HepG2 (cell line): ENCODE results near the gene SAMD4A. TPM values are rescaled to one million over a fixed set of nuclear protein-coding genes. Genes with fewer than 3 reads are reported as not detected.

ENCODE experiments used
- ATAC-seq: fragments of 200-7000 bp; cut with Tn5 transposase; 3 replicates; pipeline ENCODE4 v1.9.1; 2020; ENCODE audit warnings: mild to moderate bottlenecking, moderate library complexity
- BruUV-seq: library from RNA; stranded (reverse); fragments of 400-500 nt; replicated peaks from 2 replicates; lab custom pipeline; 2021; lab: Mats Ljungman, UMichigan
- CTCF ChIA-PET: fragments of 300-600 bp; formaldehyde crosslinking; extraction: SDS; loops from one replicate; lab custom pipeline; 2021; ENCODE audit warnings: low total read pairs, inconsistent platforms, low intra/inter-chr PET ratio; lab: Yijun Ruan, JAX
- POLR2A ChIA-PET: fragments of 350-600 bp; sonication (Branson Sonifier 250); formaldehyde crosslinking; loops from one replicate; lab custom pipeline; 2020; ENCODE audit warnings: antibody characterized with exemption, inconsistent platforms; lab: Yijun Ruan, JAX
- DNase-seq: peaks from one replicate; pipeline ENCODE4 v3.0.0-alpha.2; 2015; ENCODE audit warnings: low spot score
- FAIRE-seq: peaks from 3 replicates; lab custom pipeline; 2011; peaks lifted over from hg19 to GRCh38; lab: Jason Lieb, UNC
- H2AFZ ChIP-seq: one replicate; pipeline ENCODE4 v1.6.1; 2011; ENCODE audit warnings: low read length, inconsistent platforms
- H3K27ac ChIP-seq: fragments of 300-600 bp; 3 replicates; pipeline ENCODE4 v1.8.0; 2011; ENCODE audit warnings: mixed run types, mild to moderate bottlenecking, mixed read lengths, low read length, inconsistent platforms; ENCODE audit not compliant: insufficient read depth; ENCODE audit errors: extremely low read length
- H3K27me3 ChIP-seq, 2 experiments: fragments of 200-600 bp in 1 of 2; 2 replicates in 1 of 2; 3 replicates in 1 of 2; pipeline versions ENCODE4 v1.6.0 to v1.8.0; 2011; ENCODE audit warnings: low read length in 2 of 2, mild to moderate bottlenecking in 2 of 2, moderate library complexity in 2 of 2, inconsistent platforms in 1 of 2; ENCODE audit not compliant: insufficient read depth in 2 of 2, control insufficient read depth in 1 of 2
- H3K36me3 ChIP-seq, 2 experiments: fragments of 200-600 bp in 1 of 2; replicated peaks in 1 of 2; 2 replicates in 1 of 2; 3 replicates in 1 of 2; pipeline versions ENCODE4 v1.5.1 to v1.8.0; 2011; ENCODE audit warnings: low read length in 2 of 2, inconsistent platforms in 1 of 2; ENCODE audit not compliant: insufficient read depth in 2 of 2, control insufficient read depth in 1 of 2
- H3K4me1 ChIP-seq: 2 replicates; pipeline ENCODE4 v1.5.1; 2012; ENCODE audit warnings: low read length, inconsistent platforms; ENCODE audit not compliant: insufficient read depth
- H3K4me2 ChIP-seq: 2 replicates; pipeline ENCODE4 v1.6.0; 2011; ENCODE audit warnings: low read depth, low read length, inconsistent platforms
- H3K4me3 ChIP-seq, 3 experiments: fragments of 200-600 bp in 1 of 3; sonication (generic), shearing (Covaris generic) in 1 of 3; replicated peaks in 1 of 3; 2 replicates each; pipeline ENCODE4 v1.5.1; 2011 to 2016; ENCODE audit warnings: low read length in 3 of 3, inconsistent platforms in 2 of 3, low read depth in 2 of 3, mild to moderate bottlenecking in 2 of 3, control low read depth in 1 of 3, mixed read lengths in 1 of 3; ENCODE audit not compliant: insufficient read depth in 1 of 3
- H3K79me2 ChIP-seq: one replicate; pipeline ENCODE4 v1.6.1; 2011; ENCODE audit warnings: low read length, inconsistent platforms; ENCODE audit not compliant: insufficient read depth
- H3K9ac ChIP-seq: 2 replicates; pipeline ENCODE4 v1.6.0; 2011; ENCODE audit warnings: mild to moderate bottlenecking, low read depth, low read length, inconsistent platforms; ENCODE audit not compliant: insufficient read depth
- H3K9me3 ChIP-seq: 2 replicates; pipeline ENCODE4 v1.5.1; 2012; ENCODE audit warnings: mild to moderate bottlenecking, low read length
- H4K20me1 ChIP-seq: 2 replicates; pipeline ENCODE4 v1.6.0; 2011; ENCODE audit warnings: inconsistent platforms, mild to moderate bottlenecking, low read length, moderate library complexity; ENCODE audit not compliant: insufficient read depth
- AKAP8 ChIP-seq: sonication (generic); formaldehyde crosslinking; IDR thresholded peaks from 2 replicates; pipeline ENCODE4 v1.5.1; 2020; ENCODE audit warnings: mild to moderate bottlenecking, missing genetic modification reagents
- HNRNPL ChIP-seq: fragments of 200-400 bp; formaldehyde crosslinking; IDR thresholded peaks from 2 replicates; pipeline ENCODE4 v1.6.1; 2017; ENCODE audit warnings: mild to moderate bottlenecking, low read depth, low read length
- KDM3A ChIP-seq: IDR thresholded peaks from 2 replicates; pipeline ENCODE4 v1.6.1; 2018; ENCODE audit warnings: low read depth, missing compliant biosample characterization
- SIX1 ChIP-seq: sonication (generic); formaldehyde crosslinking; IDR thresholded peaks from 2 replicates; pipeline ENCODE4 v1.4.0; 2020; ENCODE audit warnings: missing genetic modification reagents, borderline replicate concordance
- TCF7 ChIP-seq: sonication (generic); IDR thresholded peaks from 2 replicates; pipeline ENCODE4 v1.6.1; 2016; ENCODE audit warnings: antibody characterized with exemption, low read depth
- TSC22D2 ChIP-seq: sonication (generic); formaldehyde crosslinking; IDR thresholded peaks from 2 replicates; pipeline ENCODE4 v1.5.1; 2020; ENCODE audit warnings: missing genetic modification reagents, mild to moderate bottlenecking, borderline replicate concordance
- ZBTB8A ChIP-seq: sonication (generic); formaldehyde crosslinking; IDR thresholded peaks from 2 replicates; pipeline ENCODE4 v1.4.0; 2020; ENCODE audit warnings: mild to moderate bottlenecking, low read depth, missing genetic modification reagents, borderline replicate concordance
- ZMYM4 ChIP-seq: sonication (generic); formaldehyde crosslinking; IDR thresholded peaks from 2 replicates; pipeline ENCODE4 v1.8.1; 2023; ENCODE audit warnings: mild to moderate bottlenecking, missing genetic modification reagents
- ZNF451 ChIP-seq: sonication (generic); formaldehyde crosslinking; IDR thresholded peaks from 2 replicates; pipeline ENCODE4 v1.5.0; 2020; ENCODE audit warnings: mild to moderate bottlenecking, missing genetic modification reagents
- ZNF83 ChIP-seq: sonication (generic); formaldehyde crosslinking; IDR thresholded peaks from 2 replicates; pipeline ENCODE4 v1.4.0; 2020; ENCODE audit warnings: missing genetic modification reagents, mild to moderate bottlenecking, borderline replicate concordance
- WGBS: methylation state at CpG from one replicate; pipeline ENCODE4 v1.1.6; 2017; ENCODE audit warnings: low lambda C conversion rate; 5-methylcytosine and 5-hydroxymethylcytosine counted together
- in situ Hi-C: cut with HindIII; loops from 2 replicates; pipeline ENCODE4 v1.10.0; 2017; ENCODE audit warnings: low pct_unique_long_range_greater_than_20kb; ENCODE audit not compliant: extremely low pct_ligation_motif_present
- intact Hi-C: fragments of 100-400 bp; cut with micrococcal nuclease; formaldehyde crosslinking; loops from one replicate; pipeline ENCODE4 v1.10.0; 2022; ENCODE audit not compliant: unreplicated experiment
- polyA plus RNA-seq, 8 experiments: library from polyadenylated mRNA; depleted of rRNA in 3 of 8; stranded (reverse) in 7 of 8; unstranded in 1 of 8; fragments of >200 nt; fragmentation: Illumina TruSeq in 4 of 8; extraction: Trizol in 4 of 8; gene quantifications; 2 replicates each; pipeline versions ENCODE4 v1.2.1 to v1.2.3, GENCODE V29; 2011 to 2016; ENCODE audit warnings: low read depth in 4 of 8, missing spikeins in 1 of 8, mixed read lengths in 1 of 8; ENCODE audit not compliant: insufficient read depth in 1 of 8
- total RNA-seq, 5 experiments: library from RNA; depleted of rRNA; stranded (reverse); fragments of >200 nt; fragmentation: Illumina TruSeq; extraction: Trizol; gene quantifications; 2 replicates each; pipeline ENCODE4 v1.2.3, GENCODE V29; 2016; ENCODE audit warnings: low read depth in 1 of 5
- TF ChIP-seq, protein P1 (sequence below): sonication (generic); formaldehyde crosslinking; conservative IDR thresholded peaks from 2 replicates; pipeline ENCODE4 v1.8.1; 2023; ENCODE audit warnings: missing genetic modification reagents
- TF ChIP-seq, protein P2 (sequence below): sonication (generic); formaldehyde crosslinking; IDR thresholded peaks from 2 replicates; pipeline ENCODE4 v1.4.0; 2020; ENCODE audit warnings: mild to moderate bottlenecking, missing genetic modification reagents

The SAMD4A gene
- total and polyA plus RNA-seq, 2 of the 13 experiments (the other 11 are each of a cell fraction or from before 2014, with no cell fraction given): 11.8 to 13.0 TPM

DNA sequence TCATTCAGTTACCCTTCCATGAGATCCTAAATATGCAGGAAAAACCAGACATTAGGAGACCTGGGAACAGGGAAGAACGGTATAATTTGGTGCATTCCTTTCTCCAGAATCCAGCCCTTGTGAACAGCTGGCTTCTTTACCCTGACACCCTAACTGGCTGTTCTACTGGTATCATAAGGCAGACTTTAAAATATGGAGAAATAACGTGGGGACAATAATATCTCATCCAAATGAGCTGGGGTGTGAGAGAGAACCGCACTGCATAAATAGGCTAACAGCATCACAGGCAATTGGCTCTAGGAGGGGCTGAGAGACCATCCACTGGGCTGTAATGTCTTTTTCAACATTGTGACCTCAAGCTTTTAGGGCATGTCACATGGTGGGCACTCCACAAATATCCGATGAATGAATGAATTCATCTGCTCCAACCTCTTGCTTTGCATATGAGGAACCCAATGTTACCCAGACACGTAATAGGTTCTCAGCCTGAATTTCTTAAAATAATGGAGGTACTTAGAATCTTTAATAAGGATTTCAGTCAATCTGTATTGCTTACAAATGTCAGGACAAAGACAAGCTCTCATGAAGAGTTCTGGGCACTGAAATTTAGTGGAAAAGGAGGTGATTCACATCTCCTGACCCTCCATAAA lies 157.9 kb downstream of the SAMD4A start:
- H3K36me3 ChIP-seq: peaks cover 2 to 5% of the 10 kb centered on the region in 2 experiments; a peak in 2 of 5 replicates
- no peak overlapping the region for H2AFZ ChIP-seq
- no peak overlapping the region for H3K9ac ChIP-seq
- peaks cover 2% of the 10 kb centered on the region for H3K79me2 ChIP-seq
- peaks cover 26% of the 10 kb centered on the region for H3K4me1 ChIP-seq
- no peaks in the 10 kb centered on the region for H3K27me3 ChIP-seq
- in situ Hi-C loops: no loop called here
- ATAC-seq: no peak
- H3K4me2 ChIP-seq: no peak overlapping the region
- TF ChIP-seq TCF7 (no peak), ZMYM4 (CRISPR knock-in tag) (no peak), HNRNPL (no peak), ZNF451 (CRISPR knock-in tag) (no peak)
- TF ChIP-seq, protein P1, sequence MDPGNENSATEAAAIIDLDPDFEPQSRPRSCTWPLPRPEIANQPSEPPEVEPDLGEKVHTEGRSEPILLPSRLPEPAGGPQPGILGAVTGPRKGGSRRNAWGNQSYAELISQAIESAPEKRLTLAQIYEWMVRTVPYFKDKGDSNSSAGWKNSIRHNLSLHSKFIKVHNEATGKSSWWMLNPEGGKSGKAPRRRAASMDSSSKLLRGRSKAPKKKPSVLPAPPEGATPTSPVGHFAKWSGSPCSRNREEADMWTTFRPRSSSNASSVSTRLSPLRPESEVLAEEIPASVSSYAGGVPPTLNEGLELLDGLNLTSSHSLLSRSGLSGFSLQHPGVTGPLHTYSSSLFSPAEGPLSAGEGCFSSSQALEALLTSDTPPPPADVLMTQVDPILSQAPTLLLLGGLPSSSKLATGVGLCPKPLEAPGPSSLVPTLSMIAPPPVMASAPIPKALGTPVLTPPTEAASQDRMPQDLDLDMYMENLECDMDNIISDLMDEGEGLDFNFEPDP (CRISPR knock-in tag): 0 out of 2 replicates have a peak, but pooled peaks have one; percentile 21
- peaks cover 14% of the 10 kb centered on the region; the same call in 1 of the 2 replicates for H4K20me1 ChIP-seq
- no TSS peak for BruUV-seq
- H3K4me3 ChIP-seq: no peak overlapping the region
- WGBS: 94% methylated on average over 5 of the region's 5 CpGs
- no peaks in the 10 kb centered on the region for H3K9me3 ChIP-seq
- FAIRE-seq: no peak
- POLR2A ChIA-PET: interaction anchor here (0.6 kb wide), 1 partner anchor 158 kb away, joined by 3 read pairs; the partner anchor contains the start of gene SAMD4A
- H3K27ac ChIP-seq: no peak overlapping the region
- DNase-seq: no peak
- CTCF ChIA-PET: no interaction called here
- intact Hi-C loops: no loop called here

DNA sequence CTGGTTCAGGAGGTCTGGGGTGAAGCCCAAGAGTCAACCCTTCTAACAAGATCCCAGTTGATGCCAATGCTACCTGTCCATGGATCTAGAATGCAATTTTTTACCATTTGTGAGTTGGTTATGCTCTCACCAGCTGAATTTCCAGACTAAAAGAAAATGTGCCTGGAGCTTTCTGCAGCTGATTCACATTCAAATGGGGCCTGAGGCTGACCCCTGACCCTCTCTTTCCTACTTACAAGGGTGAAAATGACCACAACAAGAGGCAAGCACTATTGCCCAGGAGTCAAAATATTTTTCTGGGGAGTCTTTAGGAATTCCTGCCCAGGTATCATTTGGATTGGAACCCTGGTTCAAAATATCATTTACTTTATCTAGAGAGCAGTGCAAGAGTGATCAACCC lies 159.1 kb downstream of the SAMD4A start:
- no peak for ATAC-seq
- DNase-seq: no peak
- Histone ChIP-seq H2AFZ (no peak overlapping the region), H3K27me3 (no peaks in the 10 kb centered on the region), H3K4me2 (no peak overlapping the region), H3K9me3 (no peaks in the 10 kb centered on the region), H4K20me1 (peaks cover 12% of the 10 kb centered on the region; the same call in 1 of the 2 replicates), H3K36me3 (peaks cover 2 to 5% of the 10 kb centered on the region in 2 experiments; a peak in 3 of 5 replicates), H3K27ac (no peak overlapping the region), H3K4me1 (peaks cover 15% of the 10 kb centered on the region), H3K4me3 (no peak overlapping the region), H3K9ac (no peak overlapping the region), H3K79me2 (peaks cover 2% of the 10 kb centered on the region)
- FAIRE-seq: no peak
- CTCF ChIA-PET: no interaction called here
- no TSS peak for BruUV-seq
- in situ Hi-C loops: no loop called here
- TF ChIP-seq KDM3A (no peak), AKAP8 (CRISPR knock-in tag) (no peak), SIX1 (CRISPR knock-in tag) (no peak), TSC22D2 (no peak), ZNF83 (no peak), ZBTB8A (CRISPR knock-in tag) (no peak)
- TF ChIP-seq, protein P2, sequence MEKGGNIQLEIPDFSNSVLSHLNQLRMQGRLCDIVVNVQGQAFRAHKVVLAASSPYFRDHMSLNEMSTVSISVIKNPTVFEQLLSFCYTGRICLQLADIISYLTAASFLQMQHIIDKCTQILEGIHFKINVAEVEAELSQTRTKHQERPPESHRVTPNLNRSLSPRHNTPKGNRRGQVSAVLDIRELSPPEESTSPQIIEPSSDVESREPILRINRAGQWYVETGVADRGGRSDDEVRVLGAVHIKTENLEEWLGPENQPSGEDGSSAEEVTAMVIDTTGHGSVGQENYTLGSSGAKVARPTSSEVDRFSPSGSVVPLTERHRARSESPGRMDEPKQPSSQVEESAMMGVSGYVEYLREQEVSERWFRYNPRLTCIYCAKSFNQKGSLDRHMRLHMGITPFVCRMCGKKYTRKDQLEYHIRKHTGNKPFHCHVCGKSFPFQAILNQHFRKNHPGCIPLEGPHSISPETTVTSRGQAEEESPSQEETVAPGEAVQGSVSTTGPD (CRISPR knock-in tag): no peak
- intact Hi-C loops: no loop called here
- POLR2A ChIA-PET: no interaction called here
